H1 (cell line): ENCODE measurements around the gene OSBP2. TPM values are rescaled to one million over a fixed set of nuclear protein-coding genes. Genes with fewer than 3 reads are reported as not detected.

Experiments used
- CTCF ChIA-PET: fragments of 300-600 bp; sonication (Branson Sonifier 250); formaldehyde crosslinking; loops from one replicate; lab custom pipeline; 2021; ENCODE audit not compliant: partially characterized antibody; lab: Charles Lee
- POLR2A ChIA-PET: fragments of 300-600 bp; sonication (Branson Sonifier 250); formaldehyde crosslinking; loops from one replicate; lab custom pipeline; 2021; ENCODE audit warnings: inconsistent platforms; ENCODE audit not compliant: partially characterized antibody; lab: Charles Lee
- DNase-seq, 2 experiments: peaks; one replicate each; pipeline versions ENCODE4 v3.0.0 to v3.0.0-alpha.2; 2010 to 2022; ENCODE audit warnings: low spot score in 2 of 2, low read depth in 1 of 2, mixed read lengths in 1 of 2
- FAIRE-seq: peaks from 2 replicates; lab custom pipeline; 2011; peaks lifted over from hg19 to GRCh38; lab: Jason Lieb, UNC
- H2AFZ ChIP-seq: 2 replicates; pipeline ENCODE4 v1.8.1; 2012; ENCODE audit warnings: low read length, inconsistent platforms
- H2AK5ac ChIP-seq: 2 replicates; pipeline ENCODE4 v1.6.1; 2013; ENCODE audit warnings: low read depth, low read length
- H2BK120ac ChIP-seq: replicated peaks from 2 replicates; pipeline ENCODE3; 2013; ENCODE audit warnings: low read depth, low read length, inconsistent platforms
- H2BK12ac ChIP-seq: 2 replicates; pipeline ENCODE4 v1.6.1; 2013; ENCODE audit warnings: low read depth, low read length
- H2BK15ac ChIP-seq: 2 replicates; pipeline ENCODE4 v1.6.1; 2013; ENCODE audit warnings: low read length
- H2BK20ac ChIP-seq: 2 replicates; pipeline ENCODE4 v1.6.1; 2013; ENCODE audit warnings: low read length
- H2BK5ac ChIP-seq: 2 replicates; pipeline ENCODE4 v1.6.1; 2013; ENCODE audit warnings: low read depth, low read length
- H3K14ac ChIP-seq: 2 replicates; pipeline ENCODE4 v1.6.1; 2013; ENCODE audit warnings: inconsistent platforms; ENCODE audit not compliant: insufficient read length
- H3K18ac ChIP-seq: 2 replicates; pipeline ENCODE4 v1.6.1; 2013; ENCODE audit warnings: low read length; ENCODE audit errors: extremely low read depth
- H3K23ac ChIP-seq: 2 replicates; pipeline ENCODE4 v1.6.1; 2013; ENCODE audit warnings: inconsistent platforms; ENCODE audit not compliant: insufficient read length
- H3K23me2 ChIP-seq: 2 replicates; pipeline ENCODE4 v1.6.1; 2013; ENCODE audit warnings: low read depth, low read length
- H3K27ac ChIP-seq: 2 replicates; pipeline ENCODE4 v1.6.1; 2011; ENCODE audit warnings: low read depth, low read length, inconsistent platforms
- H3K27me3 ChIP-seq, 4 experiments: replicated peaks in 1 of 4; 1 replicate in 1 of 4; 2 replicates in 3 of 4; pipeline versions ENCODE4 v1.6.1 to v1.8.1; 2011 to 2013; ENCODE audit warnings: low read length in 3 of 4, mild to moderate bottlenecking in 3 of 4, inconsistent platforms in 2 of 4, mixed read lengths in 2 of 4, moderate library complexity in 1 of 4; ENCODE audit not compliant: control insufficient read depth in 3 of 4, insufficient read depth in 3 of 4; ENCODE audit errors: extremely low read depth in 1 of 4
- H3K36me3 ChIP-seq, 4 experiments: 2 replicates each; pipeline versions ENCODE4 v1.6.1 to v1.8.1; 2011 to 2013; ENCODE audit warnings: mild to moderate bottlenecking in 4 of 4, low read length in 3 of 4, moderate library complexity in 2 of 4, control low read depth in 1 of 4, inconsistent platforms in 1 of 4; ENCODE audit not compliant: insufficient read depth in 4 of 4, control insufficient read depth in 2 of 4
- H3K4ac ChIP-seq: replicated peaks from 2 replicates; pipeline ENCODE3; 2013; ENCODE audit warnings: low read length, low read depth, mixed read lengths, inconsistent platforms; ENCODE audit not compliant: insufficient read length
- H3K4me1 ChIP-seq, 4 experiments: replicated peaks in 1 of 4; 1 replicate in 1 of 4; 2 replicates in 3 of 4; pipeline versions ENCODE4 v1.6.1 to v1.8.1; 2011 to 2013; ENCODE audit warnings: low read length in 3 of 4, inconsistent platforms in 2 of 4, mixed read lengths in 1 of 4; ENCODE audit not compliant: insufficient read depth in 4 of 4, control insufficient read depth in 3 of 4
- H3K4me2 ChIP-seq, 2 experiments: 2 replicates each; pipeline versions ENCODE4 v1.6.1 to v1.8.1; 2011 to 2013; ENCODE audit warnings: low read depth in 2 of 2, low read length in 2 of 2, control low read depth in 1 of 2, inconsistent platforms in 1 of 2, mild to moderate bottlenecking in 1 of 2; ENCODE audit not compliant: insufficient read depth in 1 of 2
- H3K4me3 ChIP-seq, 4 experiments: fragments of 200-600, 300-600 bp in 1 of 4; sonication (generic), shearing (Covaris generic), sonication (Bioruptor Twin) in 1 of 4; 2 replicates each; pipeline versions ENCODE4 v1.5.1 to v1.8.1; 2011 to 2016; ENCODE audit warnings: low read length in 4 of 4, low read depth in 3 of 4, control low read depth in 2 of 4, inconsistent platforms in 2 of 4, mild to moderate bottlenecking in 2 of 4, mixed read lengths in 1 of 4, moderate library complexity in 1 of 4; ENCODE audit not compliant: insufficient read depth in 2 of 4; ENCODE audit errors: extremely low read depth in 1 of 4
- H3K56ac ChIP-seq: replicated peaks from 2 replicates; pipeline ENCODE3; 2013; ENCODE audit warnings: low read depth, mild to moderate bottlenecking, mixed read lengths, low read length, inconsistent platforms; ENCODE audit not compliant: insufficient read length
- H3K79me1 ChIP-seq: 2 replicates; pipeline ENCODE4 v1.6.1; 2013; ENCODE audit warnings: low read depth, low read length, control low read depth
- H3K79me2 ChIP-seq, 2 experiments: 2 replicates each; pipeline versions ENCODE4 v1.6.1 to v1.8.1; 2012 to 2013; ENCODE audit warnings: low read length in 2 of 2, mild to moderate bottlenecking in 2 of 2, inconsistent platforms in 1 of 2; ENCODE audit not compliant: insufficient read depth in 2 of 2, control insufficient read depth in 1 of 2
- H3K9ac ChIP-seq, 4 experiments: replicated peaks in 1 of 4; 1 replicate in 1 of 4; 2 replicates in 3 of 4; pipeline versions ENCODE4 v1.6.1 to v1.8.1; 2011 to 2013; ENCODE audit warnings: low read depth in 3 of 4, low read length in 3 of 4, control low read depth in 2 of 4, mild to moderate bottlenecking in 2 of 4, moderate library complexity in 2 of 4, inconsistent platforms in 1 of 4; ENCODE audit errors: extremely low read depth in 1 of 4
- H3K9me3 ChIP-seq, 2 experiments: 2 replicates each; pipeline versions ENCODE4 v1.6.1 to v1.8.1; 2012 to 2013; ENCODE audit warnings: mild to moderate bottlenecking in 2 of 2, moderate library complexity in 2 of 2, control low read depth in 1 of 2, inconsistent platforms in 1 of 2, low read depth in 1 of 2, low read length in 1 of 2, mixed read lengths in 1 of 2; ENCODE audit not compliant: insufficient read depth in 2 of 2
- H4K20me1 ChIP-seq, 2 experiments: replicated peaks in 1 of 2; 2 replicates each; pipeline versions ENCODE3 to v1.8.1; 2011 to 2013; ENCODE audit warnings: inconsistent platforms in 2 of 2, low read length in 2 of 2, mild to moderate bottlenecking in 1 of 2; ENCODE audit not compliant: insufficient read depth in 2 of 2, control insufficient read depth in 1 of 2
- H4K5ac ChIP-seq: 2 replicates; pipeline ENCODE4 v1.6.1; 2013; ENCODE audit warnings: low read length, low read depth, mixed read lengths, inconsistent platforms; ENCODE audit not compliant: insufficient read length
- H4K8ac ChIP-seq: 2 replicates; pipeline ENCODE4 v1.8.0; 2013; ENCODE audit warnings: mild to moderate bottlenecking, moderate library complexity, low read length, inconsistent platforms; ENCODE audit not compliant: insufficient read depth; ENCODE audit errors: extremely low read depth
- H4K91ac ChIP-seq: replicated peaks from 2 replicates; pipeline ENCODE3; 2013; ENCODE audit warnings: low read length, mixed read lengths, inconsistent platforms; ENCODE audit not compliant: insufficient read length
- CHD1 ChIP-seq: IDR thresholded peaks from 2 replicates; pipeline ENCODE4 v1.6.1; 2012; ENCODE audit warnings: low read depth, low read length, improper control_type of control experiment
- NRF1 ChIP-seq: IDR thresholded peaks from 2 replicates; pipeline ENCODE4 v1.6.1; 2011; ENCODE audit warnings: mild to moderate bottlenecking, low read depth, low read length, improper control_type of control experiment
- RNF2 ChIP-seq: fragments of 200-900, 300-1000 bp; sonication (generic); IDR thresholded peaks from 2 replicates; pipeline ENCODE4 v1.7.1; 2016; ENCODE audit warnings: borderline replicate concordance, low read depth, mild to moderate bottlenecking, antibody characterized with exemption, low read length; ENCODE audit not compliant: poor library complexity, severe bottlenecking; ENCODE audit errors: missing control alignments
- WGBS, 2 experiments: shearing (Covaris generic) in 1 of 2; methylation state at CpG; one replicate each; pipeline versions ENCODE4 v1.1.6 to v1.1.7; 2013 to 2015; ENCODE audit warnings: low lambda C conversion rate in 2 of 2, mixed read lengths in 2 of 2, inconsistent platforms in 1 of 2, low coverage in 1 of 2, missing lambda C conversion rate in 1 of 2; ENCODE audit not compliant: insufficient replicate concordance in 2 of 2, insufficient coverage in 1 of 2, insufficient read length in 1 of 2; ENCODE audit errors: extremely low coverage in 1 of 2, missing lambda C conversion rate in 1 of 2; 5-methylcytosine and 5-hydroxymethylcytosine counted together
- polyA plus RNA-seq, 7 experiments: library from polyadenylated mRNA; depleted of rRNA in 3 of 7; stranded (reverse) in 5 of 7; unstranded in 2 of 7; fragments of >200 nt in 5 of 7; fragments of 200-250 nt in 2 of 7; gene quantifications; 1 replicate in 5 of 7; 2 replicates in 1 of 7; 4 replicates in 1 of 7; pipeline versions ENCODE4 v1.2.1 to v1.2.3, GENCODE V29; 2011 to 2013; ENCODE audit warnings: missing spikeins in 2 of 7, mixed read lengths in 2 of 7
- total RNA-seq: library from RNA; stranded (reverse); fragmentation: NEBNext Ultra II Directional; extraction: Animal tissue kit (Norgen Biotek cat#: 25700); gene quantifications from 2 replicates; pipeline ENCODE4 v1.2.1, GENCODE V29; 2021

Gene OSBP2
- total and polyA plus RNA-seq, 2 of the 8 experiments (the other 6 are each of a cell fraction or from before 2014, with no cell fraction given) = 3.4 to 3.7 TPM

GRCh38 chr22:30833322-30833721 lies 138.6 kb downstream of the OSBP2 start:
- Histone ChIP-seq H3K18ac (no peak overlapping the region), H3K23ac (no peak overlapping the region), H3K9me3 (peaks cover 0 to 4% of the 10 kb centered on the region in 2 experiments; a peak in 1 of 4 replicates), H3K4me1 (peaks cover 0 to 7% (median 2%) of the 10 kb centered on the region in 4 experiments; a peak in 5 of 7 replicates), H3K36me3 (no peaks in the 10 kb centered on the region), H2BK20ac (no peak overlapping the region), H2AFZ (no peak overlapping the region), H3K4me3 (no peak overlapping the region), H3K4ac (no peak overlapping the region), H3K9ac (no peak overlapping the region), H3K56ac (no peak overlapping the region), H4K20me1 (peaks cover 0 to 2% of the 10 kb centered on the region in 2 experiments), H3K79me2 (no peaks in the 10 kb centered on the region), H3K23me2 (no peaks in the 10 kb centered on the region; the same call in 1 of the 2 replicates), H2BK15ac (no peak overlapping the region), H2BK5ac (no peak overlapping the region), H3K27ac (no peak overlapping the region), H4K5ac (no peak overlapping the region), H3K4me2 (no peak overlapping the region), H3K27me3 (no peaks in the 10 kb centered on the region), H4K91ac (no peak overlapping the region), H2BK12ac (no peak overlapping the region), H3K79me1 (no peaks in the 10 kb centered on the region), H2BK120ac (no peak overlapping the region), H4K8ac (no peak overlapping the region), H2AK5ac (no peak overlapping the region), H3K14ac (no peak overlapping the region)
- DNase-seq (no peak), FAIRE-seq (no peak)
- POLR2A ChIA-PET = no interaction called here
- CTCF ChIA-PET = interaction anchor here (0.6 to 1.5 kb wide), 3 partner anchors 19 to 57 kb away, joined by 3 to 4 read pairs (median 3); no protein-coding TSS in a partner anchor
- 86% methylated on average over 2 of the region's 2 CpGs; no CpG with 5 or more reads in 1 of the 2 experiments for WGBS, 2 experiments
- TF ChIP-seq CHD1 = no peak
- TF ChIP-seq RNF2 = no peak
- no peak for TF ChIP-seq NRF1
